ENCODE results near the gene ZNF333. TPM values are rescaled to one million over a fixed set of nuclear protein-coding genes. Genes with fewer than 3 reads are reported as not detected.

ZNF333 gene
- total and polyA plus RNA-seq, 2 of the 4 experiments (the other 2 are of a cell fraction), result 9.8 to 15.1 TPM

- Histone ChIP-seq H3K4ac (ENCODE audit: low read depth, low read length) (no peak overlapping the region), H2AK5ac (ENCODE audit: low read depth, low read length) (no peak overlapping the region), H2BK15ac (ENCODE audit: low read depth, low read length) (no peak overlapping the region), H3K4me3 (ENCODE audit: insufficient read depth, low read depth, low read length) (no peak overlapping the region), H2BK5ac (ENCODE audit: low read depth, low read length, poor library complexity, severe bottlenecking) (no peak overlapping the region), H4K91ac (ENCODE audit: insufficient read depth, low read depth, low read length) (no peak overlapping the region), H3K9ac (ENCODE audit: low read depth, low read length) (no peak overlapping the region), H3K14ac (replicated peaks; ENCODE audit: low read depth, low read length) (no peak overlapping the region), H3K27me3 (ENCODE audit: control insufficient read depth, insufficient read depth, low read length) (no peaks in the 10 kb centered on the region), H3K18ac (ENCODE audit: low read depth, low read length) (no peak overlapping the region), H4K5ac (ENCODE audit: low read depth, low read length) (no peak overlapping the region), H2AK9ac (replicated peaks; ENCODE audit: low read depth, low read length, poor library complexity) (no peak overlapping the region), H3K27ac (ENCODE audit: insufficient read depth, low read length) (no peak overlapping the region), H3K4me2 (ENCODE audit: low read depth, low read length) (no peak overlapping the region), H4K8ac (ENCODE audit: low read depth in 2 of 2, low read length in 2 of 2) (no peak overlapping the region), H2BK120ac (ENCODE audit: low read depth, low read length) (no peak overlapping the region), H4K20me1 (ENCODE audit: insufficient read depth, low read length) (no peaks in the 10 kb centered on the region), H2BK20ac (ENCODE audit: low read depth, low read length) (no peak overlapping the region), H3K9me3 (ENCODE audit: control insufficient read depth, insufficient read depth, low read length) (peaks cover 17% of the 10 kb centered on the region), H3K4me1 (ENCODE audit: control insufficient read depth, insufficient read depth, low read length) (no peaks in the 10 kb centered on the region), H3K9me1 (ENCODE audit: insufficient read depth, low read length) (no peaks in the 10 kb centered on the region), H2AFZ (replicated peaks; ENCODE audit: low read length, poor library complexity) (no peak overlapping the region), H3K23ac (ENCODE audit: low read depth, low read length) (no peak overlapping the region), H3K56ac (ENCODE audit: extremely low read depth, insufficient read depth, low read length) (no peak overlapping the region), H3K36me3 (ENCODE audit: control insufficient read depth, insufficient read depth, low read length) (no peaks in the 10 kb centered on the region), H3K79me1 (ENCODE audit: low read depth in 1 of 2, low read length in 2 of 2) (no peaks in the 10 kb centered on the region)
- POLR2A ChIA-PET (ENCODE audit: unreplicated experiment), result no interaction called here
- 50% methylated on average over 1 of the region's 8 CpGs; no CpG with 5 or more reads in 1 of the 2 experiments for WGBS, 2 experiments (ENCODE audit: extremely low coverage in 2 of 2, insufficient read length in 1 of 2)
- in situ Hi-C loops (cut with MboI; ENCODE audit: low sequenced_read_pairs), result no loop called here
- dilution Hi-C loops (cut with HindIII; ENCODE audit: low sequenced_read_pairs, unreplicated experiment), result no loop called here
- intact Hi-C loops (cut with micrococcal nuclease), result no loop called here
- no peak for TF ChIP-seq ELK1 (IDR thresholded peaks at IDR 0.05; ENCODE audit: borderline replicate concordance, low read depth, low read length)
- TF ChIP-seq RCOR1 (IDR thresholded peaks at IDR 0.05; ENCODE audit: insufficient replicate concordance, low read length), result no peak
- TF ChIP-seq CHD1 (IDR thresholded peaks at IDR 0.05; ENCODE audit: low read depth, low read length), result no peak
- no peak for TF ChIP-seq SMC3 (IDR thresholded peaks at IDR 0.05; ENCODE audit: low read depth, low read length)
- TF ChIP-seq FOS (IDR thresholded peaks at IDR 0.05; ENCODE audit: low read depth, low read length), result no peak
- TF ChIP-seq MAFK (IDR thresholded peaks at IDR 0.05; ENCODE audit: low read depth, low read length), result no peak
- no peak for TF ChIP-seq MAZ (IDR thresholded peaks at IDR 0.05; ENCODE audit: borderline replicate concordance, low read depth, low read length)
- TF ChIP-seq RFX5 (IDR thresholded peaks at IDR 0.05; ENCODE audit: low read depth, low read length), result no peak
- TF ChIP-seq CEBPB (IDR thresholded peaks at IDR 0.05; ENCODE audit: low read depth, low read length), result no peak
- no peak for ATAC-seq (ENCODE audit: low read depth)
- no TSS peak for BruUV-seq (replicated peaks)
- CTCF ChIA-PET, result no interaction called here
- DNase-seq, result no peak
Observed at GRCh38 chr19:14772467-14772866, 82.6 kb downstream of the ZNF333 start.

Data from IMR-90 (cell line).